K562 (cell line): ENCODE results near the gene FBXW11. TPM values are rescaled to one million over a fixed set of nuclear protein-coding genes. Genes with fewer than 3 reads are reported as not detected.

ENCODE experiments used
- ATAC-seq: fragments of 200-7000 bp; cut with Tn5 transposase; 3 replicates; pipeline ENCODE4 v1.9.1; 2020; ENCODE audit warnings: moderate library complexity
- BruUV-seq: library from RNA; stranded (reverse); fragments of 400-500 nt; replicated peaks from 2 replicates; lab custom pipeline; 2021; lab: Mats Ljungman, UMichigan
- CTCF ChIA-PET: fragments of 300-600 bp; formaldehyde crosslinking; extraction: SDS; loops from one replicate; lab custom pipeline; 2021; ENCODE audit warnings: low intra/inter-chr PET ratio; lab: Yijun Ruan, JAX
- POLR2A ChIA-PET: fragments of 300-600, 350-650 bp; sonication (Branson Sonifier 250); formaldehyde crosslinking; extraction: SDS; loops from one replicate; lab custom pipeline; 2021; ENCODE audit warnings: antibody characterized with exemption, inconsistent platforms; lab: Yijun Ruan, JAX
- DNase-seq, 4 experiments: peaks; one replicate each; pipeline versions ENCODE4 v3.0.0 to v3.0.0-alpha.2; 2011 to 2018; ENCODE audit warnings: low spot score in 3 of 4, mixed read lengths in 3 of 4; ENCODE audit errors: extremely low read depth in 1 of 4
- FAIRE-seq: peaks from 2 replicates; lab custom pipeline; 2011; peaks lifted over from hg19 to GRCh38; lab: Jason Lieb, UNC
- H2AFZ ChIP-seq: 2 replicates; pipeline ENCODE4 v1.6.0; 2011; ENCODE audit warnings: low read depth, low read length, control low read depth, inconsistent platforms
- H3K27ac ChIP-seq: fragments of 200-600 bp; 3 replicates; pipeline ENCODE4 v1.8.0; 2011; ENCODE audit warnings: low read depth, mild to moderate bottlenecking, control low read depth, inconsistent platforms, low read length, moderate library complexity, mixed read lengths; ENCODE audit errors: extremely low read depth
- H3K27me3 ChIP-seq, 2 experiments: fragments of 300-600 bp in 1 of 2; 2 replicates in 1 of 2; 3 replicates in 1 of 2; pipeline versions ENCODE4 v1.6.0 to v1.8.0; 2011; ENCODE audit warnings: inconsistent platforms in 2 of 2, low read length in 2 of 2, mild to moderate bottlenecking in 1 of 2, mixed read lengths in 1 of 2, moderate library complexity in 1 of 2; ENCODE audit not compliant: control insufficient read depth in 2 of 2, insufficient read depth in 2 of 2
- H3K36me3 ChIP-seq: fragments of 300-600 bp; 3 replicates; pipeline ENCODE4 v1.8.0; 2011; ENCODE audit warnings: mild to moderate bottlenecking, low read length, inconsistent platforms; ENCODE audit not compliant: control insufficient read depth, insufficient read depth
- H3K4me1 ChIP-seq, 2 experiments: fragments of 200-600 bp in 1 of 2; replicated peaks in 1 of 2; 2 replicates in 1 of 2; 3 replicates in 1 of 2; pipeline versions ENCODE4 v1.5.1 to v1.8.0; 2011; ENCODE audit warnings: inconsistent platforms in 2 of 2, low read length in 2 of 2, mild to moderate bottlenecking in 1 of 2, mixed read lengths in 1 of 2, moderate library complexity in 1 of 2; ENCODE audit not compliant: control insufficient read depth in 2 of 2, insufficient read depth in 2 of 2
- H3K4me2 ChIP-seq: 2 replicates; pipeline ENCODE4 v1.6.1; 2011; ENCODE audit warnings: low read length, control low read depth, inconsistent platforms, mixed read lengths; ENCODE audit not compliant: insufficient read depth
- H3K4me3 ChIP-seq: fragments of 200-600 bp; sonication (generic), shearing (Covaris generic); 2 replicates; pipeline ENCODE4 v1.5.1; 2016; ENCODE audit warnings: control low read depth, inconsistent platforms
- H3K79me2 ChIP-seq: fragments of 200-600 bp; 3 replicates; pipeline ENCODE4 v1.8.0; 2011; ENCODE audit warnings: low read length, inconsistent platforms; ENCODE audit not compliant: control insufficient read depth, insufficient read depth
- H3K9ac ChIP-seq, 2 experiments: 2 replicates each; pipeline versions ENCODE4 v1.6.0 to v1.6.1; 2011; ENCODE audit warnings: low read depth in 2 of 2, low read length in 2 of 2, control low read depth in 1 of 2, inconsistent platforms in 1 of 2, mild to moderate bottlenecking in 1 of 2, mixed read lengths in 1 of 2; ENCODE audit not compliant: insufficient read depth in 1 of 2
- H3K9me1 ChIP-seq: one replicate; pipeline ENCODE4 v1.6.0; 2011; ENCODE audit warnings: inconsistent platforms, mild to moderate bottlenecking, low read length, moderate library complexity; ENCODE audit not compliant: control insufficient read depth, insufficient read depth
- H3K9me3 ChIP-seq: replicated peaks from 2 replicates; pipeline ENCODE4 v1.5.1; 2011; ENCODE audit warnings: low read depth, low read length, inconsistent platforms; ENCODE audit not compliant: control insufficient read depth, insufficient read depth
- H4K20me1 ChIP-seq: replicated peaks from 2 replicates; pipeline ENCODE4 v1.6.1; 2011; ENCODE audit warnings: low read length, inconsistent platforms, mixed read lengths; ENCODE audit not compliant: control insufficient read depth, insufficient read depth
- BRF2 ChIP-seq: IDR thresholded peaks from 3 replicates; pipeline ENCODE4 v1.6.1; 2011; ENCODE audit warnings: borderline replicate concordance, mild to moderate bottlenecking; ENCODE audit not compliant: insufficient read length, insufficient read depth
- MYBL2 ChIP-seq, 2 experiments: fragments of 450-650 bp in 1 of 2; sonication (generic) in 1 of 2; formaldehyde crosslinking in 1 of 2; IDR thresholded peaks; 2 replicates each; pipeline versions ENCODE4 v1.6.1 to v1.8.1; 2017 to 2022; ENCODE audit warnings: borderline replicate concordance in 1 of 2, inconsistent platforms in 1 of 2, low read depth in 1 of 2, mild to moderate bottlenecking in 1 of 2, missing genetic modification reagents in 1 of 2, moderate library complexity in 1 of 2
- PHF21A ChIP-seq: fragments of 450-650 bp; IDR thresholded peaks from 2 replicates; pipeline ENCODE4 v1.6.1; 2017; ENCODE audit warnings: low read depth, borderline replicate concordance
- ZNF274 ChIP-seq: IDR thresholded peaks from 2 replicates; pipeline ENCODE4 v1.6.1; 2011; ENCODE audit warnings: low read depth, mild to moderate bottlenecking, low read length, moderate library complexity, borderline replicate concordance
- ZNF699 ChIP-seq: fragments of 250-450 bp; sonication (Bioruptor Pico); IDR thresholded peaks from 2 replicates; pipeline ENCODE4 v1.8.0; 2021; ENCODE audit warnings: mild to moderate bottlenecking, moderate library complexity; ENCODE audit not compliant: insufficient replicate concordance
- ZNF76 ChIP-seq: fragments of 250-450 bp; sonication (Bioruptor Pico); IDR thresholded peaks from 2 replicates; pipeline ENCODE4 v1.4.0; 2020; ENCODE audit warnings: mild to moderate bottlenecking, moderate library complexity, borderline replicate concordance
- WGBS: fragments of 100-300 bp; shearing (Covaris generic); methylation state at CpG from one replicate; pipeline ENCODE4 v1.1.6; 2016; ENCODE audit warnings: low coverage, mixed read lengths; ENCODE audit not compliant: insufficient coverage; ENCODE audit errors: missing lambda C conversion rate; 5-methylcytosine and 5-hydroxymethylcytosine counted together
- in situ Hi-C: fragments of 300-500 bp; cut with MboI; formaldehyde crosslinking; loops from 4 replicates; pipeline ENCODE4 v1.15.0; 2018; ENCODE audit warnings: inconsistent platforms, mixed read lengths
- intact Hi-C: fragments of 100-400 bp; cut with micrococcal nuclease; formaldehyde crosslinking; loops from 2 replicates; pipeline ENCODE4 v1.14.2; 2022
- polyA plus RNA-seq, 8 experiments: library from polyadenylated mRNA; depleted of rRNA in 4 of 8; stranded (reverse) in 5 of 8; unstranded in 3 of 8; fragments of >200 nt; fragmentation: Nextera tagmentation in 2 of 8; fragmentation: Illumina TruSeq in 1 of 8; extraction: Ambion mirVana in 2 of 8; extraction: Trizol in 1 of 8; gene quantifications; 2 replicates each; pipeline versions ENCODE4 v1.2.1 to v1.2.3, GENCODE V29; 2011 to 2014; ENCODE audit warnings: inconsistent platforms in 1 of 8, missing spikeins in 1 of 8
- total RNA-seq, 7 experiments: library from RNA; depleted of rRNA in 6 of 7; stranded (reverse); fragments of >200 nt in 6 of 7; fragmentation: Illumina TruSeq in 2 of 7; extraction: Trizol in 2 of 7; gene quantifications; 2 replicates each; pipeline versions ENCODE4 v1.2.1 to v1.2.3, GENCODE V29; 2011 to 2021; ENCODE audit warnings: low replicate concordance in 1 of 7

FBXW11 gene
- total and polyA plus RNA-seq, 9 of the 15 experiments (the other 6 are each of a cell fraction or from before 2014, with no cell fraction given): 3.0 to 28.6 (median 23.6) TPM

- peaks cover 12% of the 10 kb centered on the region; the same call in 2 of the 3 replicates for H3K36me3 ChIP-seq
- no peaks in the 10 kb centered on the region for H3K79me2 ChIP-seq
- in situ Hi-C loops (loop anchor here (5.0 kb wide), 1 partner anchor 489 kb away; the partner anchor contains the start of gene FGF18), intact Hi-C loops (loop anchor here (2.0 to 5.0 kb wide), 2 partner anchors 419 to 487 kb away; partner anchors contain the start of gene FGF18)
- POLR2A ChIA-PET: interaction anchor here (0.6 kb wide), 2 partner anchors 1214 to 1334 kb away, joined by 3 read pairs; no protein-coding TSS in a partner anchor
- TF ChIP-seq MYBL2 (IDR thresholded peaks at IDR 0.05; ENCODE audit: low read depth) (no peak), MYBL2 (CRISPR knock-in tag; IDR thresholded peaks at IDR 0.05; ENCODE audit: borderline replicate concordance) (no peak), ZNF76 (CRISPR knock-in tag) (no peak), PHF21A (no peak), ZNF274 (no peak), BRF2 (no peak), ZNF699 (CRISPR knock-in tag) (no peak)
- TF ChIP-seq, all 486 proteins: peak for 0
- FAIRE-seq: no peak
- H3K4me1 ChIP-seq: no peaks in the 10 kb centered on the region
- no peak overlapping the region for H2AFZ ChIP-seq
- H3K9me3 ChIP-seq: no peaks in the 10 kb centered on the region
- no TSS peak for BruUV-seq
- H3K9ac ChIP-seq: no peak overlapping the region
- no peak overlapping the region for H3K4me2 ChIP-seq
- CTCF ChIA-PET: no interaction called here
- 29% methylated on average over 4 of the region's 4 CpGs for WGBS
- H3K27me3 ChIP-seq: no peaks in the 10 kb centered on the region
- no peak for DNase-seq
- no peak overlapping the region for H3K27ac ChIP-seq
- H3K4me3 ChIP-seq: no peak overlapping the region
- ATAC-seq: no peak
- no peaks in the 10 kb centered on the region for H3K9me1 ChIP-seq
- no peaks in the 10 kb centered on the region; the same call in none of the 2 replicates for H4K20me1 ChIP-seq
These were observed 100.3 kb downstream of the FBXW11 start for GRCh38 chr5:171906066-171906570.
